HCT116 (cell line): ENCODE results near the gene TPPP2. TPM values are rescaled to one million over a fixed set of nuclear protein-coding genes. Genes with fewer than 3 reads are reported as not detected.

ENCODE experiments used
- ATAC-seq: fragments of 200-7000 bp; cut with Tn5 transposase; 2 replicates; pipeline ENCODE4 v1.9.1; 2020; ENCODE audit warnings: mild to moderate bottlenecking, moderate library complexity
- BruUV-seq: library from RNA; stranded (reverse); fragments of 400-500 nt; replicated peaks from 2 replicates; lab custom pipeline; 2021; lab: Mats Ljungman, UMichigan
- CTCF ChIA-PET: fragments of 300-600 bp; sonication (Branson Sonifier 250); formaldehyde crosslinking; loops from one replicate; lab custom pipeline; 2021; ENCODE audit warnings: antibody characterized with exemption; lab: Charles Lee
- POLR2A ChIA-PET: fragments of 300-600, 350-600 bp; sonication (Branson Sonifier 250); formaldehyde crosslinking; loops from one replicate; lab custom pipeline; 2021; ENCODE audit warnings: antibody characterized with exemption; lab: Charles Lee
- RAD21 ChIA-PET, 2 experiments: fragments of 300-600 bp; sonication (Branson Sonifier 250); formaldehyde crosslinking; loops; one replicate each; lab custom pipeline; 2023; ENCODE audit warnings: low total read pairs in 2 of 2; ENCODE audit not compliant: uncharacterized antibody in 2 of 2, unreplicated experiment in 2 of 2, low non-redundant PET in 1 of 2; lab: Charles Lee
- DNase-seq: peaks from one replicate; pipeline ENCODE4 v3.0.0-alpha.2; 2010; ENCODE audit warnings: low read depth, low spot score
- H2AFZ ChIP-seq: fragments of 200-600 bp; shearing (Covaris generic), sonication (generic); 2 replicates; pipeline ENCODE4 v1.6.1; 2017; ENCODE audit warnings: low read depth, mixed run types, mixed read lengths, antibody characterized with exemption, low read length; ENCODE audit not compliant: poor library complexity, severe bottlenecking
- H3K27ac ChIP-seq: 2 replicates; pipeline ENCODE4 v1.5.1; 2012; ENCODE audit warnings: low read depth, low read length
- H3K27me3 ChIP-seq: fragments of 200-600 bp; sonication (generic); 2 replicates; pipeline ENCODE4 v1.6.1; 2016; ENCODE audit warnings: mixed run types, low read length, mixed read lengths; ENCODE audit not compliant: insufficient read depth
- H3K36me3 ChIP-seq, 2 experiments: fragments of 200-500 bp in 1 of 2; fragments of 200-600 bp in 1 of 2; sonication (Bioruptor generic) in 1 of 2; sonication (generic) in 1 of 2; 2 replicates each; pipeline versions ENCODE4 v1.5.1 to v1.6.1; 2014 to 2016; ENCODE audit warnings: low read length in 2 of 2, inconsistent platforms in 1 of 2, mixed read lengths in 1 of 2, mixed run types in 1 of 2; ENCODE audit not compliant: insufficient read depth in 2 of 2, control insufficient read depth in 1 of 2
- H3K4me1 ChIP-seq, 2 experiments: fragments of 200-600 bp in 1 of 2; sonication (generic) in 1 of 2; 2 replicates each; pipeline versions ENCODE4 v1.5.1 to v1.6.1; 2012 to 2017; ENCODE audit warnings: low read length in 2 of 2, inconsistent platforms in 1 of 2, mild to moderate bottlenecking in 1 of 2, mixed read lengths in 1 of 2, mixed run types in 1 of 2, moderate library complexity in 1 of 2; ENCODE audit not compliant: insufficient read depth in 2 of 2, control insufficient read depth in 1 of 2
- H3K4me2 ChIP-seq: fragments of 200-600 bp; sonication (generic); 2 replicates; pipeline ENCODE4 v1.6.1; 2017; ENCODE audit warnings: mixed run types, low read length, mixed read lengths
- H3K4me3 ChIP-seq, 2 experiments: fragments of 200-600 bp in 1 of 2; sonication (generic) in 1 of 2; replicated peaks in 1 of 2; 2 replicates each; pipeline ENCODE4 v1.5.1; 2011 to 2016; ENCODE audit warnings: low read length in 2 of 2, control low read depth in 1 of 2, low read depth in 1 of 2, mild to moderate bottlenecking in 1 of 2, mixed read lengths in 1 of 2, mixed run types in 1 of 2
- H3K79me2 ChIP-seq: fragments of 200-600 bp; sonication (generic); 2 replicates; pipeline ENCODE4 v1.6.1; 2017; ENCODE audit warnings: mild to moderate bottlenecking, mixed run types, low read length, moderate library complexity, mixed read lengths; ENCODE audit not compliant: insufficient read depth
- H3K9ac ChIP-seq: fragments of 200-600 bp; sonication (generic); 2 replicates; pipeline ENCODE4 v1.6.1; 2016; ENCODE audit warnings: low read length, mixed read lengths
- H3K9me2 ChIP-seq: fragments of 200-600 bp; sonication (generic), shearing (Covaris generic); 2 replicates; pipeline ENCODE4 v1.6.1; 2017; ENCODE audit warnings: mixed run types, mild to moderate bottlenecking, moderate library complexity; ENCODE audit not compliant: insufficient read depth
- H3K9me3 ChIP-seq, 2 experiments: fragments of 200-500 bp in 1 of 2; fragments of 200-600 bp in 1 of 2; sonication (Bioruptor generic) in 1 of 2; sonication (generic) in 1 of 2; 2 replicates each; pipeline ENCODE4 v1.6.1; 2014 to 2017; ENCODE audit warnings: low read length in 2 of 2, mixed read lengths in 2 of 2, inconsistent platforms in 1 of 2, low read depth in 1 of 2, mild to moderate bottlenecking in 1 of 2, mixed run types in 1 of 2, moderate library complexity in 1 of 2; ENCODE audit not compliant: control insufficient read depth in 1 of 2, insufficient read depth in 1 of 2
- H4K20me1 ChIP-seq: fragments of 200-600 bp; sonication (generic), shearing (Covaris generic); 2 replicates; pipeline ENCODE4 v1.6.1; 2017; ENCODE audit warnings: mixed run types, mild to moderate bottlenecking, moderate library complexity; ENCODE audit not compliant: insufficient read depth
- CBX3 ChIP-seq: IDR thresholded peaks from 2 replicates; pipeline ENCODE4 v1.6.1; 2012; ENCODE audit warnings: low read depth
- CEBPB ChIP-seq: IDR thresholded peaks from 2 replicates; pipeline ENCODE4 v1.6.1; 2012; ENCODE audit warnings: low read depth
- EGR1 ChIP-seq: IDR thresholded peaks from 2 replicates; pipeline ENCODE4 v1.6.1; 2012; ENCODE audit warnings: low read depth
- ELF1 ChIP-seq: IDR thresholded peaks from 2 replicates; pipeline ENCODE4 v1.6.1; 2012; ENCODE audit warnings: low read depth, borderline replicate concordance
- EZH2 ChIP-seq: fragments of 200-600 bp; sonication (generic); IDR thresholded peaks from 2 replicates; pipeline ENCODE4 v1.6.1; 2017; ENCODE audit warnings: antibody characterized with exemption, mixed run types
- EZH2phosphoT487 ChIP-seq: fragments of 200-600 bp; IDR thresholded peaks from 2 replicates; pipeline ENCODE4 v1.6.1; 2018; ENCODE audit warnings: antibody characterized with exemption, borderline replicate concordance
- JUND ChIP-seq: IDR thresholded peaks from 2 replicates; pipeline ENCODE4 v1.6.1; 2012
- POLR2AphosphoS5 ChIP-seq: IDR thresholded peaks from 2 replicates; pipeline ENCODE4 v1.6.1; 2011; ENCODE audit warnings: mild to moderate bottlenecking, low read depth, low read length, moderate library complexity
- RAD21 ChIP-seq: IDR thresholded peaks from 2 replicates; pipeline ENCODE4 v1.6.1; 2012; ENCODE audit warnings: low read depth, mild to moderate bottlenecking
- SIN3A ChIP-seq: IDR thresholded peaks from 2 replicates; pipeline ENCODE4 v1.6.1; 2012; ENCODE audit warnings: low read depth
- SRF ChIP-seq: IDR thresholded peaks from 2 replicates; pipeline ENCODE4 v1.6.1; 2012; ENCODE audit warnings: low read depth
- TCF7L2 ChIP-seq: IDR thresholded peaks from 2 replicates; pipeline ENCODE4 v1.7.0; 2011; ENCODE audit warnings: borderline replicate concordance, inconsistent platforms; ENCODE audit not compliant: insufficient read depth, insufficient read length; ENCODE audit errors: extremely low read depth
- YY1 ChIP-seq: IDR thresholded peaks from 2 replicates; pipeline ENCODE4 v1.6.1; 2011; ENCODE audit warnings: low read length, low read depth, moderate library complexity, mild to moderate bottlenecking; ENCODE audit not compliant: insufficient replicate concordance; ENCODE audit errors: extremely low read depth
- ZFX ChIP-seq: fragments of 450-650 bp; IDR thresholded peaks from 2 replicates; pipeline ENCODE4 v1.6.1; 2017
- ZNF274 ChIP-seq: fragments of 200-500 bp; sonication (Bioruptor generic); IDR thresholded peaks from 2 replicates; pipeline ENCODE4 v1.6.1; 2014; ENCODE audit warnings: mild to moderate bottlenecking, low read depth, low read length, inconsistent platforms
- intact Hi-C: fragments of 100-400 bp; cut with micrococcal nuclease; formaldehyde crosslinking; loops from 2 replicates; pipeline ENCODE4 v1.10.0; 2022
- total RNA-seq: library from RNA; stranded (reverse); gene quantifications from one replicate; pipeline ENCODE4 v1.2.1, GENCODE V29; 2021; ENCODE audit not compliant: unreplicated experiment
- TF ChIP-seq, protein P1 (sequence below), 3 experiments: fragments of 200-600 bp in 1 of 3; sonication (generic) in 1 of 3; IDR thresholded peaks in 2 of 3; conservative IDR thresholded peaks in 1 of 3; 2 replicates each; pipeline ENCODE4 v1.5.1; 2012 to 2017; ENCODE audit warnings: low read depth in 2 of 3, low read length in 2 of 3, antibody characterized with exemption in 1 of 3, borderline replicate concordance in 1 of 3, control low read depth in 1 of 3, mild to moderate bottlenecking in 1 of 3, mixed read lengths in 1 of 3, mixed run types in 1 of 3, moderate library complexity in 1 of 3; ENCODE audit not compliant: insufficient read depth in 1 of 3
- TF ChIP-seq, protein P2 (sequence below): IDR thresholded peaks from 2 replicates; pipeline ENCODE4 v1.6.1; 2011; ENCODE audit warnings: mild to moderate bottlenecking, low read length, moderate library complexity; ENCODE audit not compliant: insufficient replicate concordance; ENCODE audit errors: extremely low read depth
- TF ChIP-seq, protein P3 (sequence below): IDR thresholded peaks from 2 replicates; pipeline ENCODE4 v1.6.1; 2012; ENCODE audit warnings: low read depth
- TF ChIP-seq, protein P4 (sequence below): IDR thresholded peaks from 2 replicates; pipeline ENCODE4 v1.6.1; 2012
- TF ChIP-seq, protein P5 (sequence below): IDR thresholded peaks from 2 replicates; pipeline ENCODE4 v1.6.1; 2012

TPPP2 gene
- total RNA-seq, 1 experiment from 2014 or later, result not detected

DNA sequence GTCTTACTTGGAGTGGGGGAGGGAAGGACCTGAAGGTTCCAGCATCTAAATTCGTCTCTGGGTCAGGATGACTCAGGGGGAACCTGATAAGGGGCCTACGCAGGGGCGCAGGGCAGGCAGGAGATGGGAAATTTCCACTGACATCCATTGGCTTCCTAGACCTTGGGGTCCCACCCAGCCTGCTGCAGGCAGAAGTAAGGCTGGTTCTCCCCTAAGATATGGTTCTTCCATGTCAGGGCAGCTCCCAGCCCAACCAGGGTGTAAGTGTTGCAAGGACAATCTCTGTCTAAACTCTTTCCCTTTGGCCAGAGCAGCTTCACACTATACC, 3.1 kb upstream of the TPPP2 start:
- Histone ChIP-seq H3K9me3 (no peaks in the 10 kb centered on the region), H3K4me3 (no peak overlapping the region), H3K9ac (no peak overlapping the region), H3K9me2 (no peaks in the 10 kb centered on the region), H2AFZ (no peak overlapping the region), H4K20me1 (no peaks in the 10 kb centered on the region), H3K79me2 (no peaks in the 10 kb centered on the region), H3K27ac (no peak overlapping the region), H3K36me3 (no peaks in the 10 kb centered on the region), H3K4me1 (peaks cover 14 to 21% of the 10 kb centered on the region in 2 experiments; a peak in 3 of 4 replicates), H3K27me3 (no peaks in the 10 kb centered on the region), H3K4me2 (no peak overlapping the region)
- RAD21 ChIA-PET, result no interaction called here
- BruUV-seq, result no TSS peak
- POLR2A ChIA-PET, result no interaction called here
- TF ChIP-seq, protein P1, sequence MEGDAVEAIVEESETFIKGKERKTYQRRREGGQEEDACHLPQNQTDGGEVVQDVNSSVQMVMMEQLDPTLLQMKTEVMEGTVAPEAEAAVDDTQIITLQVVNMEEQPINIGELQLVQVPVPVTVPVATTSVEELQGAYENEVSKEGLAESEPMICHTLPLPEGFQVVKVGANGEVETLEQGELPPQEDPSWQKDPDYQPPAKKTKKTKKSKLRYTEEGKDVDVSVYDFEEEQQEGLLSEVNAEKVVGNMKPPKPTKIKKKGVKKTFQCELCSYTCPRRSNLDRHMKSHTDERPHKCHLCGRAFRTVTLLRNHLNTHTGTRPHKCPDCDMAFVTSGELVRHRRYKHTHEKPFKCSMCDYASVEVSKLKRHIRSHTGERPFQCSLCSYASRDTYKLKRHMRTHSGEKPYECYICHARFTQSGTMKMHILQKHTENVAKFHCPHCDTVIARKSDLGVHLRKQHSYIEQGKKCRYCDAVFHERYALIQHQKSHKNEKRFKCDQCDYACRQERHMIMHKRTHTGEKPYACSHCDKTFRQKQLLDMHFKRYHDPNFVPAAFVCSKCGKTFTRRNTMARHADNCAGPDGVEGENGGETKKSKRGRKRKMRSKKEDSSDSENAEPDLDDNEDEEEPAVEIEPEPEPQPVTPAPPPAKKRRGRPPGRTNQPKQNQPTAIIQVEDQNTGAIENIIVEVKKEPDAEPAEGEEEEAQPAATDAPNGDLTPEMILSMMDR (IDR thresholded peaks at IDR 0.05 in 2 of 3, conservative IDR thresholded peaks at IDR 0.05 in 1 of 3; ENCODE audit: borderline replicate concordance in 1 of 3, insufficient read depth in 1 of 3, low read depth in 2 of 3, low read length in 2 of 3), result no peak
- TF ChIP-seq, protein P2, sequence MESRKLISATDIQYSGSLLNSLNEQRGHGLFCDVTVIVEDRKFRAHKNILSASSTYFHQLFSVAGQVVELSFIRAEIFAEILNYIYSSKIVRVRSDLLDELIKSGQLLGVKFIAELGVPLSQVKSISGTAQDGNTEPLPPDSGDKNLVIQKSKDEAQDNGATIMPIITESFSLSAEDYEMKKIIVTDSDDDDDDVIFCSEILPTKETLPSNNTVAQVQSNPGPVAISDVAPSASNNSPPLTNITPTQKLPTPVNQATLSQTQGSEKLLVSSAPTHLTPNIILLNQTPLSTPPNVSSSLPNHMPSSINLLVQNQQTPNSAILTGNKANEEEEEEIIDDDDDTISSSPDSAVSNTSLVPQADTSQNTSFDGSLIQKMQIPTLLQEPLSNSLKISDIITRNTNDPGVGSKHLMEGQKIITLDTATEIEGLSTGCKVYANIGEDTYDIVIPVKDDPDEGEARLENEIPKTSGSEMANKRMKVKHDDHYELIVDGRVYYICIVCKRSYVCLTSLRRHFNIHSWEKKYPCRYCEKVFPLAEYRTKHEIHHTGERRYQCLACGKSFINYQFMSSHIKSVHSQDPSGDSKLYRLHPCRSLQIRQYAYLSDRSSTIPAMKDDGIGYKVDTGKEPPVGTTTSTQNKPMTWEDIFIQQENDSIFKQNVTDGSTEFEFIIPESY, result no peak
- TF ChIP-seq, protein P3, sequence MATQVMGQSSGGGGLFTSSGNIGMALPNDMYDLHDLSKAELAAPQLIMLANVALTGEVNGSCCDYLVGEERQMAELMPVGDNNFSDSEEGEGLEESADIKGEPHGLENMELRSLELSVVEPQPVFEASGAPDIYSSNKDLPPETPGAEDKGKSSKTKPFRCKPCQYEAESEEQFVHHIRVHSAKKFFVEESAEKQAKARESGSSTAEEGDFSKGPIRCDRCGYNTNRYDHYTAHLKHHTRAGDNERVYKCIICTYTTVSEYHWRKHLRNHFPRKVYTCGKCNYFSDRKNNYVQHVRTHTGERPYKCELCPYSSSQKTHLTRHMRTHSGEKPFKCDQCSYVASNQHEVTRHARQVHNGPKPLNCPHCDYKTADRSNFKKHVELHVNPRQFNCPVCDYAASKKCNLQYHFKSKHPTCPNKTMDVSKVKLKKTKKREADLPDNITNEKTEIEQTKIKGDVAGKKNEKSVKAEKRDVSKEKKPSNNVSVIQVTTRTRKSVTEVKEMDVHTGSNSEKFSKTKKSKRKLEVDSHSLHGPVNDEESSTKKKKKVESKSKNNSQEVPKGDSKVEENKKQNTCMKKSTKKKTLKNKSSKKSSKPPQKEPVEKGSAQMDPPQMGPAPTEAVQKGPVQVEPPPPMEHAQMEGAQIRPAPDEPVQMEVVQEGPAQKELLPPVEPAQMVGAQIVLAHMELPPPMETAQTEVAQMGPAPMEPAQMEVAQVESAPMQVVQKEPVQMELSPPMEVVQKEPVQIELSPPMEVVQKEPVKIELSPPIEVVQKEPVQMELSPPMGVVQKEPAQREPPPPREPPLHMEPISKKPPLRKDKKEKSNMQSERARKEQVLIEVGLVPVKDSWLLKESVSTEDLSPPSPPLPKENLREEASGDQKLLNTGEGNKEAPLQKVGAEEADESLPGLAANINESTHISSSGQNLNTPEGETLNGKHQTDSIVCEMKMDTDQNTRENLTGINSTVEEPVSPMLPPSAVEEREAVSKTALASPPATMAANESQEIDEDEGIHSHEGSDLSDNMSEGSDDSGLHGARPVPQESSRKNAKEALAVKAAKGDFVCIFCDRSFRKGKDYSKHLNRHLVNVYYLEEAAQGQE, result no peak
- TF ChIP-seq TCF7L2 (no peak), CBX3 (no peak), EZH2phosphoT487 (no peak), CEBPB (no peak), SRF (no peak), ZFX (no peak), ELF1 (no peak), ZNF274 (no peak), YY1 (no peak), JUND (no peak), RAD21 (no peak), EGR1 (no peak), SIN3A (no peak), POLR2AphosphoS5 (no peak), EZH2 (no peak)
- TF ChIP-seq, protein P4, sequence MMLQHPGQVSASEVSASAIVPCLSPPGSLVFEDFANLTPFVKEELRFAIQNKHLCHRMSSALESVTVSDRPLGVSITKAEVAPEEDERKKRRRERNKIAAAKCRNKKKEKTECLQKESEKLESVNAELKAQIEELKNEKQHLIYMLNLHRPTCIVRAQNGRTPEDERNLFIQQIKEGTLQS, result no peak
- TF ChIP-seq, protein P5, sequence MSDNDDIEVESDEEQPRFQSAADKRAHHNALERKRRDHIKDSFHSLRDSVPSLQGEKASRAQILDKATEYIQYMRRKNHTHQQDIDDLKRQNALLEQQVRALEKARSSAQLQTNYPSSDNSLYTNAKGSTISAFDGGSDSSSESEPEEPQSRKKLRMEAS, result no peak
- intact Hi-C loops, result no loop called here
- DNase-seq (no peak), ATAC-seq (no peak)
- CTCF ChIA-PET, result interaction anchor here (1.8 kb wide), 1 partner anchor 13 kb away, joined by 6 read pairs; no protein-coding TSS in a partner anchor
